ENCODE results near the gene RUNX1.

RUNX1 gene

GRCh38 chr21:34825948-34826548 lies 223.1 kb downstream of the RUNX1 start:
- DNase-seq (ENCODE audit: low read depth in 2 of 2) = no peak

DNA sequence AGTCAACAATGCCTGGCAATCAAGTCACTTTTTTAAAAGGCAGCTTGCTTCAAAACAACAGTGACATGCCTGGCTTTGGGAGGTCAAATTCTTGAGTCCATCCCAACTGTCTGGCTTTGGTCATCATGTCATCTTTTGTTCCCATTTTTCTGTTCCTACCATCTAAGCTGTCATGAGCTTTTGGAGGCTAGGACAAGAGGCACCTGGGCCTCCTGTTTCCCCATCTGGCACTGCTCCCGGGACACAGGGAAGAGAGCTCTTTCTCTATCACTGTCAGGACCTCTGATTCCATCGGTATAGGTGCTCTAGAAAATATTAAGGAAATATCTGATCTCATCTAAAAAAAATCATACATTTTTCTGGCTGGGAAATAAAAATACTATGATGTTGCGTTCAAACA lies 224.0 kb downstream of the RUNX1 start:
- no peak for DNase-seq (ENCODE audit: low read depth in 2 of 2)

DNA sequence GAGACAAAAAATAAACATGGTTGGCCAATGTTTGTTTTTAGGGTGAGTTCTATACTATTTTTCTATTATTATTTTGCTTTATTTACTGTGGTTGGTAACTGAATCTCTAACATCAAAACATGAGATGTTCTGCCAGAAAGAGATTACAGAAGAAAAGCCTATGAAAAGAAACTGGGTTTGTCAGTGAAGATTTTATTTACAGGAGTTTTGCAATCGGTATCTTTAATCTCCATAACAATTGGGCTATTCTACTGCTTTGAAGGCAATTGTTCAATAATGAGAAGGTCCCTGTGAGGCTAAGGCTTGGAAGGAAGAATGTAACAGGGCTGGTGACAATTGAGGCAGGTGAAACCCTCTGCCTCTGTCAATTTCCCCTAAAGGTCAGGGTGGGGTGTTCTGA lies 224.8 kb downstream of the RUNX1 start:
- DNase-seq (ENCODE audit: low read depth in 2 of 2) = no peak

DNA sequence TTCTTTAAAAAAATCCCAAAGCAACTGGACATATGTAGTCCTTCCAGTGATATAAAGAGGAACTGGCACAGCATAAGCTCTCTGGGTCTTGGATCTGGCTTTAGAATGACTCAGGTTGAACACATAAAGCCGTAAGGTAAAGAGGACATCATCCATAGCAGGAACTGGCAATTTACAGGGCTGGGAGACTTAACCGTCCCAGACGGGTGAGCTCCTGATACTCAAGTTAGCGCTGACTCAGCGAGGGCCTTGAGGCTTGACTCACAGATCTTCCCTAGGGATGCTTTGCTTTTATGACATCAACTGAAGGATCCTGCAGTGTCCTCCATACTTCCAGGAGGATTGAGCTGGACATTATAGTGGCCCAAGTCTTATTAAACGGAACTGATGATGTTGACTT lies 226.2 kb downstream of the RUNX1 start:
- DNase-seq (ENCODE audit: low read depth in 2 of 2) = no peak

DNA sequence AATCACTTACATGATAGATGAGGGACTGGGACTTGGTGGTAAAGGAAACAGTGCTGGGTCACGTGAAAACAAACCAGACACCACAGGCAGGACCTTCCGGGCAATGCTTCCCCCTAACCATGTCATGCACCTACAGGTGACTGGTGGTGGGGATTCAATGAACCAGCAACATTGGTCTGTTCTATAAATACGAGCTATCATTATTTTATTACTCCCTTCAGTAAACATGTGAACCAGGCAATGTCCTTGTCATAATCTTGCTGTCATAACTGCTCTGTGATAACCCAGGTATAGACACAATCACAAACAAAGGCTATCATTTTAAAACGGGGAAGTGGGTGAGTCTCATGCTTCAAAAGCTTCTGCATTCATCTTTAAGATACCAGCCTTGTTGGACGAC lies 226.9 kb downstream of the RUNX1 start:
- no peak for DNase-seq (ENCODE audit: low read depth in 2 of 2)

- no peak for DNase-seq (ENCODE audit: low read depth in 2 of 2)
These were observed 227.4 kb downstream of the RUNX1 start for GRCh38 chr21:34821717-34822116.

DNA sequence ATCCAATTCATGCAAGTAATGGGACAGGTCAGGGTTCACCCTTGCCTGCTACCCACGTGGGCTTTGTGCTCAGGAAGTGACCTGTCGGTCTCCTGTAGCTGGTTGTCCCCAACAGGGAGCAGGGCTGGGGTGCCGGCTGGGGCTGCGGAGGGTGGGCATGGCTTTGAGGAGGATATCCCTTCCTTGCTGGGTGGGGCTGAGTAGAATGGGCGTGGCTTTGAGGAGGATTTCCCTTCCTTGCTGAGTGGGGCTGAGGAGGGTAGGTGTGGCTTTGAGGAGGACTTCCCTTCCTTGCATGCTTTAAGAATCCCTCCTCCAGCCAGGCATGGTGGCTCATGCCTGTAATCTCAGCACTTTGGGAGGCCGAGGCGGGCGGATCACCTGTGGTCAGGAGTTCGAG lies 229.1 kb downstream of the RUNX1 start:
- no peak for DNase-seq (ENCODE audit: low read depth in 2 of 2)

DNA sequence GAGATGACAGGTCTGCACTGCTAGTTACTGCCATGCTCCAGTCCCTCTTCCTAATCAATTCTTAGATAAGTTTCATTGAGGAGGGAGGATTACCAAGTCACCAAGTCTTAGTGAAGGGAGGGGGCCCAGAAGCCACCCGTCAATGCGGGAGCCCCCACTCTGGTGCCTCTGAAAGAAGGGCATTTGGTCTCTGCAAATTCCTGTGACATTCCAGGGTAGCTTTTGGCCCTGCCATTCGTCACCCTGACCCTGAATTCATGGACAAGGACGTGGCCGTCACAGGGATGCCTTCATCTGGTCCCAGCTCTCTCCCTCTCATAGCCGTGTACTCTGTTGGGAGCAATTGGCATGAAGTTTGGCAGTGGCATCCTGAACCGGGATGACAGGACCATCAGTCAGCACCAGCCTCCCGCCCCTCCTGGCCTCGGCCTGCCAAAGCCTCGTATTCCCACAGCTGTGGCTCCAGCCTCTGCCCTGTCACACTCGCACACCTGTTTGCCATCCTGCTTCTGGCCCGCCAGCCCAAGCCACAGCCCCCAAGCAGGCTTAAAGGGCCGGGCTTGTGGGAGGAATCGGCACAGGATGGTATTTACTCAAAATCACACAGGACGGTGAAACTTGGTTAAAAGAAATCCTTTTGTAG lies 229.6 kb downstream of the RUNX1 start:
- no peak for DNase-seq (ENCODE audit: low read depth in 2 of 2)

DNA sequence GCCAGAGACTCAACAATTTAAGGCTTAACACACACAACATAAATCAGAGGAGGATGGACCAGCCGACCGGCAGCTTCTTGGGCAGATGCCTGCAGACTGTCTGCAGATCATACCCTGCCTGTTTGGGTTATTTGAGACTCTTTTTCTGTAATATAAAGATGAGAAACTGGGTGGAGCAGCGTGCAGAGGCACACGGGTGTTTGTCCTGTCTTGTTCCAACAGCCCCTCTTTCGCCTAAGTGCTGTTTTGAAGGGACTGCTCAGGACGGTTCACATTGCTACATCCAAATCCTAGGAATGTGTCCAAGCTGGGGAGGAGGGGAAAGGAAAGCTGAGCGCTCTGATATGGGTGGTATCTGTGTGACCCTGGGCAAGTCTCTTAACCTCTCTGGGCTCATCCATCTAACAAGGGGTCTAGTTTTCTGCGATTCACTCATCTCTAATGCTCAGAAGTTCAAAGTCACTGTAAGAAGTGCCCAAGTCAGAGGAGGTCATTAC lies 230.4 kb downstream of the RUNX1 start:
- no peak for DNase-seq (ENCODE audit: low read depth in 2 of 2)

- no peak for DNase-seq (ENCODE audit: low read depth in 2 of 2)
These were observed 231.1 kb downstream of the RUNX1 start for GRCh38 chr21:34817821-34818661.

- DNase-seq (ENCODE audit: low read depth in 2 of 2) = no peak
These were observed 233.0 kb downstream of the RUNX1 start for GRCh38 chr21:34815831-34816705.

DNA sequence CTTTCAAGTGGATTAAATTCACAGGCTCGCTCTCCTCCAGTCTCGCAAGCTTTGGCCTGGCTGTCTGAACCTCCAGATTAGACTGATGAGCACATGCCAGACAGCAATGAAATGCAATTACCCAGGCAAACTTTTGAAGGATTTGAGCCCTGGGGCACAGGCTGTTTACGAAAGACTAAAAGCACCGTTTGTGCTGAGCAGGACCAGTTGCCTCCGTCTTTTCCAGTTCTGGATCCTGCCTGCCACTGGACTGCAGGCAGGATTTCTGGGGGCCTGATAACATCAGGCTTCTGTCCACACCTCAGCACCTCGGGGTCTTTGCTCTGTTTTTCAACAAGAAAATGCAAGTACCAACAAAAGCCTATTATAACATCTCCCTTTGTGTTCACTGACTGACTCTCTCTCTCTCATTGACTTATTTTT lies 234.6 kb downstream of the RUNX1 start:
- DNase-seq (ENCODE audit: low read depth in 2 of 2) = no peak

DNA sequence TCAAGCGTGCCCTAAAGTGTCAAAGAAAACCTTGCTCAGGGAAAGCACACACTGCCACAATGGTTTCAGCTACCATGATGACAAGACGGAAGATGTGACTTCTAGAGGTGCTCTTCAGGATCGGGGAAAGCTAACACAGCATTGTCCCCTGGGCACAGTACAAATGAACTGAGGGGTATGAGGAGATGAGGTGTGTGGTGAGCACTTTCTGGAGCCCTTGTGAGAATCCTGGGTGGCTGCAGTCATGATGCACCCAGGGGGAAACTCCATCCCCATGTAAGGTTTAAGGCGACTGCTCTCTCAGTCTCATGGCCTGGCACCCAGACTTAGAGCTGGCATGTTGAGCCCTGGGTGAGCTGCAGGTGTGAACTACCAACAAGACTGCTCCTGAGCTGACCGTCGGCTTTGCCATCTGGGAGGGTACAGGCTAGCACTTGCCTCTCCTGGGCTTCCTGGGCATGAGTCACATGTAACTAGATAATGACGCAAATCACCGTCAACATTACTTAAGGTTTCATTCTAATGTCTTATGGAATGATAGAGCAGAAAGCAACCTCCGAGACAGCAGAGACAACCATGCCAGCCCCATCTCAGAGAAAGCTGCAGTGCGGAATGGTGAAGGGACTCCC lies 235.7 kb downstream of the RUNX1 start:
- no peak for DNase-seq (ENCODE audit: low read depth in 2 of 2)

- no peak for DNase-seq (ENCODE audit: low read depth in 2 of 2)
These were observed 236.4 kb downstream of the RUNX1 start for GRCh38 chr21:34812504-34813265.

DNA sequence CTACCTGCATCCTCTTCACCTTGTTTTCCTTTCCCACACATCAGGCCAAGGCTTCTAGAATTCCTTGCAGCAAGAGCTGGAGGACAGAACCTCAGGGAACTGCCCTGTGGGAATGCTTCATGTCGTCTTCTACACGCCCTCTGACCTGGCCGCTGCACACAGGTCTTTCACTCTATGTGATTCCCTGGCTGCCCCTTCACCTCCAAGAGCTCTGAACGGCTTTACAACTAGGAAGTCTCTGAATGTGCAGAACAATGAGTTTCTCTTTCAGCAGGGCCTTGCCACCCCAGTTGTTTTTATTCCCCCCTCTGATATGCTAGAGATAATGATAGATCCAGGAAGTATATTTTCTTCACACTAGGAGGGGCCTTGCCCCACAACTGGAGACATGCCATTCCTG lies 237.7 kb downstream of the RUNX1 start:
- no peak for DNase-seq (ENCODE audit: low read depth in 2 of 2)

GRCh38 chr21:34810786-34811185 lies 238.3 kb downstream of the RUNX1 start:
- no peak for DNase-seq (ENCODE audit: low read depth in 2 of 2)

DNA sequence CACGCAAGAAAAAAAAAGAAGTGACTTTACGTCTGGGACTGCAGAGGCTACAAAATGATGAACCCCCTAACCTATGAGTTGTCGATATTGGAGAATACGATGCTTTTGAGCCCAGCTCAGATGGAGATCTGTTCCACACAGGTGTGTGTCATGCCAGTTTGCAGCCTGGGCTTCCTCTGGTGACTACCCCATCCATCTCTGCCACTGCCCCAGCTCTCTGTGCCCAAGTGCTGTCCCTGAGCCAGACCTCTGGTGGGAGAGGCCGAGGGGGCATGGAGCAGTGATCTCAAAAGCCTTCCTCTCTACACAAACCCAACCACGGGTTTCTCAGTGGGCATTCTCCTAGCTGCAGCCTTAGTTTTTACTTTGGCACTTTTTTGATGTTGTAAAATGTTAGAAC lies 239.3 kb downstream of the RUNX1 start:
- DNase-seq (ENCODE audit: low read depth in 2 of 2) = no peak

- no peak for DNase-seq (ENCODE audit: low read depth in 2 of 2)
These were observed 240.4 kb downstream of the RUNX1 start for GRCh38 chr21:34808569-34809204.

GRCh38 chr21:34807881-34808568 lies 241.1 kb downstream of the RUNX1 start:
- DNase-seq (ENCODE audit: low read depth in 2 of 2) = peak; percentile 41 to 47
